ENCODE data around the gene COL6A3.
"Not testable (repeated sequence)": the region's sequence is repeated elsewhere in the genome, so short reads cannot be mapped to it uniquely, and the experiment has no call there.

The COL6A3 gene

DNA sequence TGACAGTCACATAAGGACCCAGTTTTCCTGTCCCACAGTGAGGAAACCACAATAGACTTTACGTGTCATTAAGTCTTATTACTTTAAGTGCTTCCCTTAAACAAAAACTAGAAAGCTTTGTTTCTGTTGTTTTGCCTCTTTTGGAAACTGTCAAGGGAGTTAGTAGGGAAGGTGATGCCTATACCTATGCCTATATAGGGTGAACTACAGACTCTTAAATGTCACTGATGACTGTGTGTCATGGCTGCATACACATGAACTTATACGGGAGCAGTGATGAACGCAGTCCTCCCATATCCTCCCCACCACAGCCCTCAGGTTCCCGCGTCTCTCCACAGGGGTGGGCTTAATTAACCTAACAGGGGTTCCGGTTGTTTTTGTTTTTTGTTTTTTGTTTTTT lies 97.6 kb downstream of the COL6A3 start:
- no peak for DNase-seq (ENCODE audit: low read depth)

DNA sequence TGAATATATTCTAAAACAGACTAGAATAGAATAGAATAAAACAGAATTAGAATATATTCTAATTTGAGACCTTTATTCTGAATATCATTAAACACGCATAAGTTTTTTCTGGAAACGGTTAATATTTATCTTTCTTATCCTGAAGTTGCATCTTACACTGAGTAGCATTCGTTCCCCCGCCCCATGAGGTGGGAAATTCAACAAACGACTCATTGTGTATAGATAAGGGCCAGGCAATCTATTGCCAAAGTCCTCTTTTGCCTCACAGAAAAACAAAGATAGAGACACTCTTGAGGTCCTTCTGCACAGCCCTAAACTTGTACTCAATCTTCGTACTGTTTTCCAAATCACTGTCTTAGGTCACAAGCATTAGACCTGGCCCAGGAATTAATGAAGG lies 98.1 kb downstream of the COL6A3 start:
- DNase-seq (ENCODE audit: low read depth), result no peak

DNA sequence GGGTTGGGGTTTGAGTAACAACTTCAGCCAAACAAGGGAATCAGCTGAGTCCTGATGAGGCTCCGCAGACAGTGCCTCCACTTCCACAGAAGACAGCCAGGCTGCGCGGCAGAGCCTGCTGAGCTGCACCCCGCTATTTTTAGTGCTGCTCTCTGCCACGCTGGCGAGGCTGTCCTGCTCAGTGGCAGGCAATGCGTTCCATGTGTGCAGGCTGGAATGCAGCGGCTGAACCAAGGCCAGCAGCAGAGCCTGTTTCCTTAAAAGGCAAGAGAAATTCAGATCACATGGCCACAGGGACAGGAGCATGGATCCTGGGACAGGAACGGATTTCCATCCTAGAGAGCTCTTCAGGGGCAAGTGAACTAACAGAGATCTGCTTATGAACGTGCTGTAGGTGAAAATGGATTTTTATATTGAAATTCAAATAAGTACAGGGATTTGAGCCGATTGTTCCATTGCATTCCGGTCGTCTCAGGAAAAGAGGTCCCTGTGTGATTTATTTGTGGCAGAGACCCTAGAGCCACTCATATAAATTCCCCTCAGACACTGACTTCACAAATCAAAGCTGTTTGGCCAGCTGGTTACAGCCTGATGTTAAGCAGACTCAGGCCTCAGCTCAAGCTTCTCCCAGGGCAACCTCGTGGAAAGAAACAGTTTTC lies 98.7 kb downstream of the COL6A3 start:
- DNase-seq (ENCODE audit: low read depth), result no peak

DNA sequence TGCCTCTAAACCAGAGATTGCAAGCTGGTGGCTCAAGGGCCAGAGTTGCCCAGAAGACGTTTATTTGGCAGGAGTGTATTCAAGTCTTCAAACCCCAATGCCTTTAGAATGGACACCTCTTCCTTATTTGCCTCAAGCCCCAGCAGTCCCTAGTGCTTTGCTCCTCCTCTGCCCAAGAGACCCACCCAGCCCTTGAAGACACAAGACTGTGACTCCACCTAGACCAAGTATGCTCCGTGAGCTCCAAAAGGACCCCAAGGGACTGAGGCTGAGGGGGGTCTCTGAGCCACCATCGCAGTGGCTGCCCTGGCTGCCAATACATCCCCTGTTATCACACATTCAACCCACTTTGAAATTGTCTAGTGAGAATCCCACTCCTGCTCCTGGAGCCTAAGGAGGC lies 99.3 kb downstream of the COL6A3 start:
- no peak for DNase-seq (ENCODE audit: low read depth)

DNA sequence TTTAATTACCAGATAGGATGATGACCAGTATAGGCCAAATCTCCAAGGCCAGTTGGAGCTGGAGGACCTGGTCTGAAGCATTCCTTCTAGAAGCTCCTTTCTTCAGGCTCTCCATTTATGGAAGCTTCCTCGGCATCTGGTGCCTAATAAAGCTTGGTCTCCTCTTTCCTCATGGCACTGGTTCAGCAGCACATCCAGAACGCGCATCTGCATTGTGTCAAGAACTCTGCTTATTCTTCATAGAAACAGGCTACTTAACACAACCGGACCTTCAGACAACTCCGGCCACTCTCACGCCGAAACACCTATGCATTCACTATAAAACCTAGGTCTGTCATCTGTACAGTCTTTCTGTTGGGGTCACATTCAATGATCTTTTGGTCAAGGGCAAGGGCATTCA lies 99.8 kb downstream of the COL6A3 start:
- DNase-seq (ENCODE audit: low read depth), result no peak

DNA sequence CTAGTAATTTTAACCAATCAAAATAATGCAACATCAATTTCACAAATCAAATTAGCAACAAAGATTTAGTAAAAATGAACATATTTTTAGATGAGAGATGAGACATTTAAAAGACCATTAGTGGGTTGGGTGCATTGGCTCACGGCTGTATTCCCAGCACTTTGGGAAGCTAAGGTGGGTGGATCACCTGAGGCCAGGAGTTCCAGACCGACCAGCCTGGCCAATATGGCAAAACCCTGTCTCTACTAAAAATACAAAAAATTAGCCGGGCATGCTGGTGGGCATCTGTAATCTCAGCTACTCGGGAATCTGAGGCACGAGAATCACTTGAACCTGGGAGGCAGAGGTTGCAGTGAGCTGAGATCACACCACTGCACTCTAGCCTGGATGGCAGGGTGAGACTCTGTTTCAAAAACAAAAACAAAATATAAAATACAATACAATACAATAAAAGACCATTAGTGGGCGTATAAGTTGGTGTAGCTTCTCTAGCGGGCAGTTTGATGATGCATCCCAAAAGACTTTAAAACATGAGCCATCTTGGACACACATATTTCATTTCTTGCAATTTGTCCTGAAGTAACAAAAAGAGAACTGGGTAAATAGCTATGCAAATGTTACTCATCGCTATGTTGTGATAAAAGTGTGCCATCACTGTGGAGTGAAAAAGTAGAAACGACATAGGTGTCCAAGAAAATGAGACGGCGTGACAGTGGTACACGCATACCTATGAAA lies 101.8 kb downstream of the COL6A3 start:
- DNase-seq (ENCODE audit: low read depth), result peak; percentile 65

DNA sequence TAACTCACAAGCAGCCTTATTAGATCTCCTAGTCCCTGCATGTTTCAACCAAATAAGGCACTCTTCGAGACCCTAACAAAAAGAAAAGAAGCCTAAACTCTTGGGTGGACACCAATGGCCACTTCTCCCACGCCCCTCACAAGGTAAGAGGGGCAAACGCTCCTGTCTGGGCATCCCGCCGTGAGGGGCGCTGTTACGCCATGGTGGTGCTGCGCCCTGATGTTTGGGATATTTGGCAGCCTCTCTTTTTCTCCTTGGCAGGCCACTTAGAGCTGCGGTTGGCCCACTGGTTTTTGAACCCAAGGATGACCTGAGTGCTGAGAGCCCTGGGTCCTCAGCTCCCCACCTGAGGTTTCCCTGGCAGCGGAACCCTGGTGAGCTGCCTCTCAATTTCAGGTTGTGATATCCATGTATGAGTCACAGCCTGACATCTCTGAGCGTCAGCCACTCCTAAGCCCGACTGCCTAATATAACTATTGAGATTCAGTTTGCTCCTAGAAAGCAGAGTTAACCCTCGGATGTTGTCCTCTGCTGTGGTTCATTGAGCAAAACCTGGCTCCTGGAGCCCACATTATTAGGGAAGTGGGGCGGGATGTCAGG lies 103.3 kb downstream of the COL6A3 start:
- no peak for DNase-seq (ENCODE audit: low read depth)

DNA sequence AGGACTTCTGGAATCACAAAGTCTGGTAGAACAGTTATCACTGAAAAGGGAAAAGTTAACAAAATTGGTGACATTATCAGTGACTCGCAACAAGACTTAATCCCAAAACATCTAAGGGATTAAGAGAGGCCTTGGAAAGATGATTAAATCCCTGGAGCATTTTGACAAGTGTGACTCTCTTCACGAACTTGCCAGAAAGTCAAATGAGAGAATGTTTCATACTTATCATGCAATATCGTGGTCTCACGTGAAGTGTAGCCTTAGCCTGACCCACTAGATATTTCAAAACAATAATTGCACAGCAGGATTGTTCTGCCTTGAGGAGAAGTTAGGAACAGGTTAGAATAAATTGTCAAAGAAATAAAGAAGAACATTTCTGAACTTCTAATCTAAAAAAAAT lies 104.5 kb downstream of the COL6A3 start:
- DNase-seq (ENCODE audit: low read depth), result no peak

DNA sequence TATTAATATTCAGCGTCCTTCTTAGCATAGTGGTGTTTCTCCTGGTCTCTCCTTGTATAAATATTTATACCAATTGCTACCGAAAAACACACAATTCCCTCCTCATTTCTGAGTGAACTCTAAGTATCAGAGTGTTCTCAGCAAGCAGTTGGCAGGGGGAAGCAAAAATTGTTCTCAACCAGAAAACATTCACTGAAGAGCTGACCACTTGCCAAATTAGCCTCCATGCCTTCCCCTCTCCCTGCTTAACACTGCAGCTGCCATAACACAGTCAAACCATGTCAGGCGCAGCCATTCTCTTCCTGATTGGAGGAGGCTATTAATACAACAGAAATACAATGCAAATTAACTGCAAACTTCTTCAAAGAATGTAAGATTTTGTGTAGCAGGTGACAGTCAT lies 105.0 kb downstream of the COL6A3 start:
- no peak for DNase-seq (ENCODE audit: low read depth)

DNA sequence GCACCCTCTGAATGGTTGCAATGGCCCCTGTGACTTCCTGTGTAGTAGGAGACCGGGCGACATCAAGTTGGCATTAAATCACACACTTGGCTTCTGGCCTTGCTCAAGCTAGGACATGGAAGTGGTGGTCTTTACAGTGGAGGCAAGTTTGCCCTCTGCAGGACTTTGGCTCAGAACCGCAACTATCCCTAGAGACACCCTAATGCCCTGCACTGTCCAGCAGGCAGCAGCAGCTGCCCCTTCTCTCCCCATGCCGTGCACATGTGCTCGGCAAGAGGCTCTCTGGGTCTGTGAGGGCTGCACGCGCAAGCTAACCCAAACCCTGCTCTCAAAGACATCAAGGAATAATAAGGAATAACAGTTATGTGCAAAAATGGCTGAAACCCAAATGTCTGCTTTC lies 106.5 kb downstream of the COL6A3 start:
- no peak for DNase-seq (ENCODE audit: low read depth)

DNA sequence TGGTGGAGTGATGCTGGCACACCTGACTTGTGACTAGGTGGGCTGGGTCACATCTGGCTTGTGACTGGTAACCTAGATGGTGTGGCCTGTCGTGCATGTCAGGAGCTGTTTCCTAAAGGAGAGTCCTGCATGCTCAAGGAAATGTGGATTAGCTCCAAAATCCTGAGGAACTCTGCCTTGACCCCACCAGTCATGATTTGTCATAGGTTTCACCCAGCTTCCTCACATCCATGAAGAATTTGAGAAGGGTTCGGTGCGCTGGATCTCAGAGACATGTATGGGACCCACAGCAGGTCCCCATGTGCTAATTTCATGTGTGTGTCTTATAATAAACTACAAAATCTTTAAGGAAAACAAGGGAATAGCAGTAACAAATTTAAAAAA lies 107.2 kb downstream of the COL6A3 start:
- no peak for DNase-seq (ENCODE audit: low read depth)

DNA sequence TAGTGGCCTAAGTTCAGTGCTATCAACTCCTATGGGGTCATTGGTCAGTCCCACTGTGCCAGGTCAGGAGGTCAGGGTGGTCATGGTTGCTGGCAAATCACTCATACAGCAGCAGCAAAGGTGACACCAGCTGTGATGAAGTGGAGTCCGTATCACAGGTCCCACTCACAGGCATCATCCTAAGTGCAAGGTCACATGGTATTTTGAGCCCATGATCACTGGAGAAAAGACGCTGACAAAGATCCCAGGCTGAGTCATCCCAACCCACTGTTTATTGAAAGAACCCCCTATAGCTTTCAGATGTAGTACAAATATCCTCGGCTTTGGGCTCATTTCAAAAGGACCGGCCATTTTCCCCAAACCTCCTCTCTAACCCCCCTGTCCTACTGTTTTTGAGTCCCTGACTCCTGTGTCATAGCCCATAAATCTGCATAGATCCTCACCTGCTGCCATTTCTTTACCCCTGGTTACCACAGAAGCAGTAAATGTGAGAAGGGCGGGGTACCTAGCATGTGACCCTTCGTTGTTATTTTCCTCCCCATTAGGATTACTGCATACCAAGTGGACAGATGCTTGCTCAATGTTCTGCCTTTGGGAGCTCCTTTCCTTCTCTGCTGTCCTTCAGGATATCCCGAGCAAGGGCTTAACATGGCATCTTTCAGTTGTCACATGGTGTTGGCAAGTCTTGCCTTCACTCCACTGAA lies 107.7 kb downstream of the COL6A3 start:
- no peak for DNase-seq (ENCODE audit: low read depth)

DNA sequence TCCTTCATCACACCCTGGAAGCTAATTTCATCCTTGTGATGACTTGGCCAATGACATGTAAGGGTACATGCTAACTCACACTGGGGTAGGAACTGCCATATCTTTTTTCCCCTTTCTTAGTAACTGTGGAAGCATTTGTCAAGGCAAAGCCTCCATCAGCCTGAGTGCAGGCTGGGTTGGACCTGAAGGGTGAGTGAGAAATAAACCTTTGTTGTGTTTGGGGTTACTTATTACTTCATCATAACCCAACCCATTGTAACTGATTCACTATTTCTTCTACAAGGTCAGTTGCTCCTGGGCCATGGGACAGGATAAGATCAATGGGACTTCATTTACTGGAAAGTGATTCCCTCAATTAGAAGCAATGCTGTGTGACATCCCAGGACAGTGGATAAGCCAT lies 108.4 kb downstream of the COL6A3 start:
- DNase-seq (ENCODE audit: low read depth), result no peak

DNA sequence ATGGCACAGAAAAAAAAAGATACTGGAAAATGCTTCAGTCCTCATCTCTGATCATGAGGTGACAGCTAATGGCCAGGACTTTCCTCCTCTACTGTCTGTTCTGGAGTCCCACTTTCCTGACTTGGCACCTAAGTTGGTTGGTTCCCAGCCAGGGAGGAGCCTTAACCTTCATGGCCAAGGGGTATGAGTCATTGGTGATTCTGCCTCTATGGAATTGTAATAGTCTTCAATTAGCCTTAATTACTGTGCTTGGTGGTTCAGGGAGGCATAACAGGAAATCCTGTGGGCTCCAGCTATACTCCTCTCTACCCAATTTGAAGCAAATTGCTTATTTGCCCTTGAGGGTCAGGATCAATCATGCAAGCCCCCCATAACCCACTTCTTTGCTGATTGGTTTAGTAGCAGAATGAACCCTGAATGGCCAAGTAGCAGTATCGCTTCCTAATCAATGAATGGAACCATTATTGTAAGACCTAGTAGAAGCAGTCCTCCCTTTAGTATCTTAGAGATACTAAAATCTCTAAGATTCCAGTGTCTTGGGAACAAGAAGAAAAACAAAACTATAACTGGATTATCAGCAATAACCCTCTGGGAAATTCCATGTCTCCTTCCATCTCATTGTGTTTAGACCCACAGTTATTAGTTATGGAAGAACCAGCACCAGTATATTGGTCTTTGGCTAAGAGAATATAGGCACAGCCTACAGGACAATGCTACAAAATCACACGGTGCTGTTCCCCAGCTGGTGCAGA lies 109.0 kb downstream of the COL6A3 start:
- peak; percentile 93 for DNase-seq (ENCODE audit: low read depth)

DNA sequence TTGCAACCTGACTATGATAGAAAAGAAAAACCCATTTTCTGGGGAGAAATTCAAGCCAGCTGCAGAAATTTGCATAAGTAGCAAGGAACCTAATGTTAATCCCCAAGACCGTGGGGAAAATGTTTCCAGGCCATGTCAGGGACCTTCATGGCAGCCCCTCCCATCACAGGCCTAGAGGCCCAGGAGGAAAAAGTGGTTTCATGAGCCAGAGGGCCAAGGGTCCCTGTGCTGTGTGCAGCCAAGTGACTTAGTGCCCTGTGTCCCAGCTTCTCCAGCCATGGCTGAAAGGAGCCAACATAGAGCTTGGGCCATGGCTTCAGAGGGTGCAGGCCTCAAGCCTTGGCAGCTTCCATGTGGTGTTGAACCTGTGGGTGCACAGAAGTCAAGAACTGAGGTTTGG lies 110.7 kb downstream of the COL6A3 start:
- DNase-seq (ENCODE audit: low read depth), result not testable (repeated sequence)

DNA sequence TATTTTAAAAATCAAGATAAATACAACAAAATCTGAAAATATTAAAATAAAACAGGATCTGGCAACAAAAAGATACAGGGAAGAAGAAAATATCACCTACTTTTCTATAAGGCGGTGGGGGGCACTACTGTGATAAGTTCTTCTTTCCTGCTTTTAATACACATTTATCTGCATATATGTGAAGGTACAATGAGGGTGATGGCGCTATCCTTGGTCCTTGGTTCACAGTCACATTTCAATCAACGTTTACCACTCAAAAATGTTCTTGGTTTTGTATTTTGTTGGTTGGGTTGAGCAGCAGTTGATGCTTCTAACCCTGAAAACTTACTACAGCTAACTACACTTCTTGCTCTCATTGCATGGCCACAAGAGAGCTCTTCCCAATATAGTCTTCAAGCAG lies 112.4 kb downstream of the COL6A3 start:
- no peak for DNase-seq (ENCODE audit: low read depth)

DNA sequence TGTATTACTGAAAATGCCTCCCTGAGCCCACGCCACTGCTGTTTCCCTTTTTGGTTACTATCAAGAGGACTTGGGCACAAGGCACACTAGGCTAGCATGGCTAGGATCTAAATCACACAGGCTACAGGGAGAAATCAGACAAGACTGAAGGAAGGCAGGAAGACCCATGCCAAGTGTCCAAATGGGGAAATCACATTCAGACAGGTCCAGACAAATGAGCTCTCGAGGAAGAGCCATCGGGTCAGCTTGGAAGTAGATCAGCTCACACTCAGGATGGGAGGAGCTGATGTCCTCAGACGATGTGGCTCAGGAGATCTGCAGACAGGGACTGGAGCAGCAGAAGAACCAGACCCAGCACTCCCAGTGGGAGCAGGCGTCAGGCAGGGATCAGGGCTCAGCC lies 113.2 kb downstream of the COL6A3 start:
- no peak for DNase-seq (ENCODE audit: low read depth)

DNA sequence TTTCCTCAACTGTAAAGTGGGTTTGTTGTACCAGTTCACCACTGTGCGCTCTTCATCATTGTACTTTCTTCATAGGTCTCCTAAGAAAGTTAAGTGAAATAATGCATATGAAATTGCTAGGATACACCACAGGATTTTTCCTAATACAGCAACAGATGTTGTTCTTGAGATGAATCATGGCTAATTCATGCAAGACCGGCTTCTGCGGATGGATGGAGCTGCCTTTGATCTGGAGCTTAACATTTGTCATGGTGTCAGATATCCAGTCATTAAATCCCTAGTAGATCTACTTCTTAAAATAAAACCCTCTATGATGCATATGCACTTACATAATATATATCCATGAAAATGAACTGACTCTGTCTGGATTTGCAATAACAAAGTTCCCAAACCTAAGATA lies 114.1 kb downstream of the COL6A3 start:
- DNase-seq (ENCODE audit: low read depth), result peak; percentile 97

DNA sequence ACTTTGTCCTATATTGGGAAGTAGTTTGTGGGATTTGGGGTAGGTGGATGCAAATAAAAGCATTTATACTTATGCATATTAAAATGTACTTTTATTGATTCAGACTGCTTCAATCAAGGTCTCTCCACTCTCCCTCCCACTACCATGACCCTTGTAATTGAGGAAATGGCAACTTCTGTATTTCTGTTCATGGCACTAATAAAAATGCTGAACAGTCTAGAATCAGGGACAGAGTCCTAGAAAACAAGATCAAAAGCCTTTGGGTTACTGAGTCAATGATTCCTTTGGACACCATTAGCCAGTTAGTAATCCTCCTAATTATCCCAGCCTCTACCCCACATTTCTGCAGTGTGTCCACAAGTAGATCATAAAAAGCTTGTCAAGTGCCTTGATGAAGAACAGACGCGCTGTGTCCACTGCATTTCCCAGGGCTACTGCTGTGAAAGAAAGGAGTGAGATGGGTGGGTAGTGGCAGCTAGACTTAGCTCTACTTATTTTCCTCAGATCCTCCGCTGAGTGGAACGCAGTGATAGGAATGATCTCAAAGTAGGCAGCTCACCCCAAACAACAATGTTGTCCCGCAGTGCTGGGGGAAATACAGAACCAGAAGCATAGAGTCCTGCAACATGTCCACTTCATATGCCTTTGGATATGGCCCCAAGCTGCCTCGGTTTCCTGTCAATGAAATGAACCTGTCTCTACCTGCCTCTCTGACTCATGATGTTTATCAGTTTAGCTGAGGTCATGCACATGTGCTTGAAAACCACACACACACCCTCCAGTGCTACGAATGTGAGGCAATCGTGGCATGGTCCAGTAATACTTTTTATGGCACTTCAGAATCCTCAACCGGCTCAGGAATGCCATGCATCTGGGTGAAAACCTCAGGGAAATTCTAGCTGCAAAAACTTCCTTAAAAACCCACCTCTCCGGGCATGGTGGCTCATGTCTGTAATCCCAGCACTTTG lies 115.5 kb downstream of the COL6A3 start:
- peak; percentile 73 for DNase-seq (ENCODE audit: low read depth)

DNA sequence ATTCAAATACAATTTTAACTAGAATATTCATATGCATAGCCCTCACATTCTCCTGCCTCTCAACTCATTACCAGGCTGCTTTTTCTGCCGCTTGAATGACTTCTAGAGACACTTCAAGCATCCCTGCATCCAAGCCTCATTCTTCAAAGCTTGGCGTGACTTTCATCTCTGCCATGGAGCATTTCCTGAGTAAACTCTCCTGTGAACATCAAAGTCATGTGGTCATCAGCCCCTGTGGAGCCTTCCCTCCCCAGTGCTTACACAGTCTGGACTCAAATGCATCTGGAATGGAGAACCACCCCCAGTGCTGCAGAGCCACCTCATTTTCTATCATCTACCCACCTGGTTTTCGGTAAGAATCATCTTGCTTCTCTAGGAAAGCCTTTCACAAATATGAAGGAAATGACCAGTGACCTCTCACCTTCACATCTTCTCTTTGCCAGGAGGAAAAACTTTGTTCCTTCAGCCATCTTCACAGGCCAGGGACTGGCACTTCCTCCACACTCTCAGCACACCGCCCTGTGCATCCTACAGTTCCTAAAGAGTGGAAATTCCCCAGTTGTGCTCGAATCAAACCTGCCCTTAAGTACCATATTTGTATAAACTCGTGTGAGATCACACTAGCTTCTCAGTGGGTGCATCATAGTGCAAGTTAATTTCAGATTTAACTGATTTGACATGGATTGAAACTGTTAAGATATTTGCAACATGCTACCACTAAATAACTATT lies 116.4 kb downstream of the COL6A3 start:
- no peak for DNase-seq (ENCODE audit: low read depth)

Measured in HS-5 (cell line).